ENCODE measurements around the gene POLE.

POLE gene

GRCh38 chr12:132631666-132632065 is 55.5 kb downstream of the POLE start:
- DNase-seq (ENCODE audit: low spot score) = no peak

GRCh38 chr12:132630672-132631071 is 56.5 kb downstream of the POLE start:
- DNase-seq (ENCODE audit: low spot score) = no peak

DNA sequence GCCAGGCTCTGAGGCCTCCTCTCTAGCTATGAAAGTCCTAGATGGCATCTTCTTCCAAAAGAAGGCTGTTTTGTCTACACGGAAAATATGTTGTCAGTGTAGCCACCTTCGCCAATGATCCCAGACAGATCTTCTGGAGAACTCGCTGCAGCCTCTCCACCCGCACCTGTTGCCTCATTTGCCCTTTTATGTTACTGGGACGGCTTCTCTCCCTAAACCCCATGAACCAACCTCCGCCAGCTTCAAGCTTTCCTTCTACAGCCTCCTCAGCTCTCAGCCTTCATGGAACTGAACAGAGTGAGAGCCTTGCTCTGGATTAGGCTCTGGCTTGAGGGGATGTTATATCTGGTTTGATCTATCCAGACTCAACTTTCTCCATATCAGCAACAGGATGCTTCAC is 57.8 kb downstream of the POLE start:
- no peak for DNase-seq (ENCODE audit: low spot score)

- DNase-seq (ENCODE audit: low spot score) = no peak
Observed at GRCh38 chr12:132625731-132626430, 61.3 kb downstream of the POLE start.

GRCh38 chr12:132624910-132625630 is 62.1 kb downstream of the POLE start:
- no peak for DNase-seq (ENCODE audit: low spot score)

DNA sequence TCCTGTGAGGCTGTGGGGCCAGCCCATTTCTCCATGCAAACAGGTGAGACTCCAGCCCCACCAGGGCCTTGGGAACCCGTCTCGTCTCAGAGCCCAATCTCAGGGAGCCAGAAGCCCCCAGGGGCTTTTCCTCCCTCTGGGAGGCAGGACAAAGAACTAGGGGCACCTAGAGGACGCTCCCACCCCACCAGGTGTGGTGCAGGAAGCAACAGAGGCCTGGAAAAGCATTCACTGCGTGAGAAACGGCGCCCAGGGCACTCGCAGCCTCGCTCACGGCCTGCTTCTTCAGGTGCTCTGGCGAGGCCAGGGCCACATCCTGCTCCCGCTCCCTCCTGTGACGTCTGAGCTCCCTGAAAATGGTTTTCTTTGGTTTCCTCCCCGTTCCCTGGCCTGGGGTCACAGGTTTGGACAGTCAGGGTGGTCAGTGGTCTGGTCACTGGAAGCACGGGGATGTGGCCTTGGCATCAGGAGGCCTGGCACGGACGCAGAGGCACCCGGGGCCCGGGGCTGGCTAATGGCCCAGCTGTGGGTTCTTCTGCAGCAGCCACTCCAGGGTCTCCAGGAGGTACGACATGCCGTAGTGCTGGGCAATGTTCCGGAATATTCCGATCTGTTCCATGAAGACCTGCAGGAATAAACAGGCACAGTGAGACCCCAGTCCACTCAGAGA is 62.8 kb downstream of the POLE start:
- no peak for DNase-seq (ENCODE audit: low spot score)

- no peak for DNase-seq (ENCODE audit: low spot score)
Observed at GRCh38 chr12:132623072-132623869, 63.9 kb downstream of the POLE start.

DNA sequence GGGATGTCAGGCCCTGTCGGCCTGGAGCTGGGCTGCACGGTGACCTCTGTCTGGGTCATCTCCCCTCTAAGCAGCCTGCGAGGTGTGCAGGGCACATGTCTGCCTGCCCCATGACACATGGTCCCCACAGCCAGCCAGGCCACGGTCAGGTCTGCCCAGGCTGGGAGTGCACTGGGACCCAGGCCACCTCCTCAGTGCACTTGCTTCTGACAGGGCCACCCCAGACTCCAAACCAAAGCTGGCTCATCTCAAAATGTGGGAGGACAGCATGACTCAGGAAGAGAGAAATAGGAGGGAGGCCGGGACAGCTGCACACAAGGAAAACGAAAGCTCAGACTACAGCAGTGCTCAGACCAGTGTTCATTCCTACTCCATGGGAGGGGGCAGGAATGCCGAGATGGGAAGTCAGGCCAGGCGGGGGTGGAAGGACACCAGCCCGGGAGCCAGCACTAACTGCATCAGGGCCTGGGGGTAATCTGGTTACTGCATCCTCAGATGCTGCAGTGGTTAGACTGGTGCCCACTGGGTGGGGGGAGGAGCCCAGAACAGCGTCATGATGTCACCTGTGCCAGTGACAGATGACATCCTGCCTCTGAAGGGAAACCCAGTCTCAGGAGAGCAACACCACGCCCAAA is 64.6 kb downstream of the POLE start:
- no peak for DNase-seq (ENCODE audit: low spot score)

DNA sequence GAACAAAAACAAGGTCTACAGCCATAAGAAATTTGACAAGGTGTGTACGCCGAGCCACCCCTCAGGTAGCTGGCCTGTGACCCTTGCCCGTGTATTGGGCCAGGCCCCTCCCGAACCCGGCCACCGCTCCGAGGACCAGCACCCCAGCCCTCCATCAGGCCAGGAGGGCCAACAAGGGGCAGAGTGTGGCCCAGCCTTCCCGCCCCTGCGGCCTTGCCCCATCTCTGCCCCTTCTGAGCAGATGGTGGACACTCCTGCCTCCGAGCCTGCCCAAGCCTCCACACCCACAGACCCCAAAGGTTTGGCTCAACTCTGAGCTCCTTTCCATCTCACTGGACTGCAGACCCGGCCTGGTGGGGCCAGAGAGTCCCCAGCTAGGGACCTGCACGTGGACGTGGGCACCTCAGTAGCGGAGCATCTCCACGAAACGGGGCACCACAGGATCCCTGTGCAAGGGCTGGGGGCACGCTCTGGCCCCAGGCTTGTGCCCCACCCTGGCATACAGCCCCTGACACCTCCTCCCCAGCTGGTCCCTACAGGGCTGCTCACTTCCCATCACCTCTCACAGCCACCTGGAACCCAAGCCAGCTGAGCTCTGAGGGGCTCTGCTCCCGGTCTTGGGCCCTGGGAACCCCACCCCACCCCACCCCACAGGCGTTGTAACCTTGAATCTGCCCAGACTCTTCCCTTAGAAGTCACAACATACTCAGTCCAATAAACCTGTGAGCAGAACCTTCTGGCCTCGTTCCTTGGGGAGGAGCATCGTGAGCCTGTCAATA is 65.3 kb downstream of the POLE start:
- DNase-seq (ENCODE audit: low spot score) = no peak

DNA sequence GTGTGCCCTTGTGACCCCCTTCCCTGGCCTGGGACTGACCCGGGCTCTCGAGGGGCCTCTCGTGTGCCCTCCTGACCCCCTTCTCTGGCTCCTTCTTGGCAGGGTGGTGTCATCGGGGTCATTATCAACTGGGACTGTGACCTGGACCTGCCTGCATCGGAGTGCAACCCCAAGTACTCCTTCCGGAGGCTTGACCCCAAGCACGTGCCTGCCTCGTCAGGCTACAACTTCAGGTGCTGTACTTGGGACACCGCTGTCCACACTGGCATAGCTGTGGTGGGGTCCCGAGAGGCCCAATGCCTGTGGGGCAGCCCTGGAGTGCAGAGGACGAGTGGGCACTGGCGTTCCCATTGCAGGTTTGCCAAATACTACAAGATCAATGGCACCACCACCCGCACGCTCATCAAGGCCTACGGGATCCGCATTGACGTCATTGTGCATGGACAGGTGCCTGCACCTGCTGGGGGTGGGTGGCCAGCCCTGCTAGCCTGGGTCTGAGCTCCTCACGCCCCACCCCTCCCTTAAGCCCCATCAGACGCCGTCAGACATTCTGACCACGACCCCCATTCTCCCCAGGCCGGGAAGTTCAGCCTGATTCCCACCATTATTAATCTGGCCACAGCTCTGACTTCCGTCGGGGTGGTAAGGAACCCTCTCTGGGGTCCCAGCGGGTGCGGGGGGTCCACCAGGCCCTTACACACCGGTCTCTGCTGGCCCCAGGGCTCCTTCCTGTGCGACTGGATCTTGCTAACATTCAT is 66.1 kb downstream of the POLE start:
- no peak for DNase-seq (ENCODE audit: low spot score)

DNA sequence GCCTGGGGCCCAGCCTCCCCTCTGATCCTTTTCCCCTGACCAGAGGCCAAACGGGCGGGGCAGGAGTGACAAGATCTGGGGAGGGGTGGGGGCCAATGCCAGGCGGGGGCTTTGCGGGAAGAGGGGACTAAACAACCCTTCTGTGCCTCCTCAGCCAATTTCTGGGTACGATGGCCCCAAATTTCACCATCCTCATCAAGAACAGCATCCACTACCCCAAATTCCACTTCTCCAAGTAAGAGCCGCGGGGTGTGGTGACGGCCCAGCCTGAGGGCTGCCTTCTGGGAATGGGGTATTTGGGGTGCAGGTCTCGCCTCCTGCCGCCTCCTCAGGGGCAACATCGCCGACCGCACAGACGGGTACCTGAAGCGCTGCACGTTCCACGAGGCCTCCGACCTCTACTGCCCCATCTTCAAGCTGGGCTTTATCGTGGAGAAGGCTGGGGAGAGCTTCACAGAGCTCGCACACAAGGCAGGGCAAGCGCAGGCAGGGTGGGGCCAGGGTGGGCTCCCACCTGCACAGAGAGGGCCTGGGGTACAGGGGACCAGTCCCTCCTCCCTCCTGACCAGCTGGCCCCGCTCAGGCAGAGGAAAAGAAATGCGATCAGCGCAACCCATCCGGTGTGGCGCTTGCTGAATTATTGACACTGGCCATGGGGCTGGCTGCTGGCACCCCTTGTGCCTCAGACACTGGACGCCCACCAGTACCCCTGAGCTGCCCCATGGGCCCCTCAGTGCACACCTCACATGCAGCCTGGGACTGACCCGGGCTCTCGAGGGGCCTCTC is 66.8 kb downstream of the POLE start:
- DNase-seq (ENCODE audit: low spot score) = no peak

DNA sequence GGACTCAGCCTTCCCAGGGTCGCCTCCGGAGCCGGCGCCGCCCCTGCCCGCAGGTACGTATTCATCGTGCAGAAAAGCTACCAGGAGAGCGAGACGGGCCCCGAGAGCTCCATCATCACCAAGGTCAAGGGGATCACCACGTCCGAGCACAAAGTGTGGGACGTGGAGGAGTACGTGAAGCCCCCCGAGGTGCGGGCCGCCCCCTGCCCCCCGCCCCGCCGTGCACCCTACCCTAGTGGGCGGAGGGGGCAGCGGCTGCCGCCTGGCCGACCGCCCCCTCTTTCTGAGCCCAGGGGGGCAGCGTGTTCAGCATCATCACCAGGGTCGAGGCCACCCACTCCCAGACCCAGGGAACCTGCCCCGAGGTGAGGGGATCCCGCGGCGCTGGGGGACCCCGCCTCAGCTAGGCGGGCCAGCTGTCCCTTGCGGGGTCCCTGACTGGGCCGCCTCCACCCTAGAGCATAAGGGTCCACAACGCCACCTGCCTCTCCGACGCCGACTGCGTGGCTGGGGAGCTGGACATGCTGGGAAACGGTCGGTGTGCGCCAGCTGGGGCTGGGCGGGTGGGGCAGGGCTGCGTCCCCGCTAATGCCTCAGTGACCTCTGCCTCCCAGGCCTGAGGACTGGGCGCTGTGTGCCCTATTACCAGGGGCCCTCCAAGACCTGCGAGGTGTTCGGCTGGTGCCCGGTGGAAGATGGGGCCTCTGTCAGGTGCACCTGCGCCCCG is 67.6 kb downstream of the POLE start:
- no peak for DNase-seq (ENCODE audit: low spot score)

GRCh38 chr12:132619071-132619385 is 68.1 kb downstream of the POLE start:
- no peak for DNase-seq (ENCODE audit: low spot score)

DNA sequence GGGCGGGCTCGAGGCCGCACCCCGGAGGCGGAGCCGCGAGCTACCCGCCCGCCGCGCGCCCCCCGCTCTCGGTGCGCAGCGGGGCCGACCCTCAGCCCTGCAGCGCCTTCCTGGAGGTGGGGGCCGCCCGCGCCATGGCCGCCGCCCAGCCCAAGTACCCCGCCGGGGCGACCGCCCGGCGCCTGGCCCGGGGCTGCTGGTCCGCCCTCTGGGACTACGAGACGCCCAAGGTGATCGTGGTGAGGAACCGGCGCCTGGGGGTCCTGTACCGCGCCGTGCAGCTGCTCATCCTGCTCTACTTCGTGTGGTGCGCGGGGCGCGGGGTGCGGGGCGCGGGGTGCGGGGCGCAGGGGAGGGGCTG is 68.5 kb downstream of the POLE start, which contains the start of gene P2RX2:
Gene P2RX2, plus strand, starts transcription at position 94 of the 361 bp plus-strand sequence. Its CDS starts 41 bp downstream, at position 135.
- no peak for DNase-seq (ENCODE audit: low spot score)

- DNase-seq (ENCODE audit: low spot score) = no peak
Observed at GRCh38 chr12:132617822-132618682, 69.1 kb downstream of the POLE start.

- no peak for DNase-seq (ENCODE audit: low spot score)
Observed at GRCh38 chr12:132617135-132617701, 69.9 kb downstream of the POLE start.

DNA sequence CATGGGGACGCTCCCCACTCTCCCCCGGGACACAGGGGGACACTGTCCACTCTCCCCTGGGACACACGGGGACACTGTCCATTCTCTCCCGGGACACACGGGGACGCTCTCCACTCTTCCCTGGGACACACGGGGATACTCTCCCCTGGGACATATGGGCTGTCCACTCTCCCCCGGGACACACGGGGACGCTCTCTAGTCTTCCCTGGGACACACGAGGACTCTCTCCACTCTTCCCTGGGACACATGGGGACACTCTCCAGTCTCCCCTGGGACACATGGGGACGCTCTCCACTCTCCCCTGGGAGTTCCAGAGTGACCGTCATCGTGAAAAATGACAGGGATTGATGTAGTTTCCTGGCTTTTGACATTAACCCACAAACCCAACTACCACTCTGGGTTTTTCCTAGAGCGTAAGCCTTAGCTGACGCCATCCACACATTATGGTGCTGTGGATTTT is 71.5 kb downstream of the POLE start:
- DNase-seq (ENCODE audit: low spot score) = no peak

Data from CD4-positive, alpha-beta T cell treated with Interleukin-2 at 100 ng/mL for 4 hours (primary cell).